K562 (cell line): ENCODE data around the gene HEPACAM2. TPM values are rescaled to one million over a fixed set of nuclear protein-coding genes. Genes with fewer than 3 reads are reported as not detected.

Experiments used
- ATAC-seq: fragments of 200-7000 bp; cut with Tn5 transposase; 3 replicates; pipeline ENCODE4 v1.9.1; 2020; ENCODE audit warnings: moderate library complexity
- BruUV-seq: library from RNA; stranded (reverse); fragments of 400-500 nt; replicated peaks from 2 replicates; lab custom pipeline; 2021; lab: Mats Ljungman, UMichigan
- CTCF ChIA-PET: fragments of 300-600 bp; formaldehyde crosslinking; extraction: SDS; loops from one replicate; lab custom pipeline; 2021; ENCODE audit warnings: low intra/inter-chr PET ratio; lab: Yijun Ruan, JAX
- POLR2A ChIA-PET: fragments of 300-600, 350-650 bp; sonication (Branson Sonifier 250); formaldehyde crosslinking; extraction: SDS; loops from one replicate; lab custom pipeline; 2021; ENCODE audit warnings: antibody characterized with exemption, inconsistent platforms; lab: Yijun Ruan, JAX
- DNase-seq, 4 experiments: peaks; one replicate each; pipeline versions ENCODE4 v3.0.0 to v3.0.0-alpha.2; 2011 to 2018; ENCODE audit warnings: low spot score in 3 of 4, mixed read lengths in 3 of 4; ENCODE audit errors: extremely low read depth in 1 of 4
- FAIRE-seq: peaks from 2 replicates; lab custom pipeline; 2011; peaks lifted over from hg19 to GRCh38; lab: Jason Lieb, UNC
- H2AFZ ChIP-seq: 2 replicates; pipeline ENCODE4 v1.6.0; 2011; ENCODE audit warnings: low read depth, low read length, control low read depth, inconsistent platforms
- H3K27ac ChIP-seq: fragments of 200-600 bp; 3 replicates; pipeline ENCODE4 v1.8.0; 2011; ENCODE audit warnings: low read depth, mild to moderate bottlenecking, control low read depth, inconsistent platforms, low read length, moderate library complexity, mixed read lengths; ENCODE audit errors: extremely low read depth
- H3K27me3 ChIP-seq, 2 experiments: fragments of 300-600 bp in 1 of 2; 2 replicates in 1 of 2; 3 replicates in 1 of 2; pipeline versions ENCODE4 v1.6.0 to v1.8.0; 2011; ENCODE audit warnings: inconsistent platforms in 2 of 2, low read length in 2 of 2, mild to moderate bottlenecking in 1 of 2, mixed read lengths in 1 of 2, moderate library complexity in 1 of 2; ENCODE audit not compliant: control insufficient read depth in 2 of 2, insufficient read depth in 2 of 2
- H3K36me3 ChIP-seq: fragments of 300-600 bp; 3 replicates; pipeline ENCODE4 v1.8.0; 2011; ENCODE audit warnings: mild to moderate bottlenecking, low read length, inconsistent platforms; ENCODE audit not compliant: control insufficient read depth, insufficient read depth
- H3K4me1 ChIP-seq, 2 experiments: fragments of 200-600 bp in 1 of 2; replicated peaks in 1 of 2; 2 replicates in 1 of 2; 3 replicates in 1 of 2; pipeline versions ENCODE4 v1.5.1 to v1.8.0; 2011; ENCODE audit warnings: inconsistent platforms in 2 of 2, low read length in 2 of 2, mild to moderate bottlenecking in 1 of 2, mixed read lengths in 1 of 2, moderate library complexity in 1 of 2; ENCODE audit not compliant: control insufficient read depth in 2 of 2, insufficient read depth in 2 of 2
- H3K4me2 ChIP-seq: 2 replicates; pipeline ENCODE4 v1.6.1; 2011; ENCODE audit warnings: low read length, control low read depth, inconsistent platforms, mixed read lengths; ENCODE audit not compliant: insufficient read depth
- H3K4me3 ChIP-seq: fragments of 200-600 bp; sonication (generic), shearing (Covaris generic); 2 replicates; pipeline ENCODE4 v1.5.1; 2016; ENCODE audit warnings: control low read depth, inconsistent platforms
- H3K79me2 ChIP-seq: fragments of 200-600 bp; 3 replicates; pipeline ENCODE4 v1.8.0; 2011; ENCODE audit warnings: low read length, inconsistent platforms; ENCODE audit not compliant: control insufficient read depth, insufficient read depth
- H3K9ac ChIP-seq, 2 experiments: 2 replicates each; pipeline versions ENCODE4 v1.6.0 to v1.6.1; 2011; ENCODE audit warnings: low read depth in 2 of 2, low read length in 2 of 2, control low read depth in 1 of 2, inconsistent platforms in 1 of 2, mild to moderate bottlenecking in 1 of 2, mixed read lengths in 1 of 2; ENCODE audit not compliant: insufficient read depth in 1 of 2
- H3K9me1 ChIP-seq: one replicate; pipeline ENCODE4 v1.6.0; 2011; ENCODE audit warnings: inconsistent platforms, mild to moderate bottlenecking, low read length, moderate library complexity; ENCODE audit not compliant: control insufficient read depth, insufficient read depth
- H3K9me3 ChIP-seq: replicated peaks from 2 replicates; pipeline ENCODE4 v1.5.1; 2011; ENCODE audit warnings: low read depth, low read length, inconsistent platforms; ENCODE audit not compliant: control insufficient read depth, insufficient read depth
- H4K20me1 ChIP-seq: replicated peaks from 2 replicates; pipeline ENCODE4 v1.6.1; 2011; ENCODE audit warnings: low read length, inconsistent platforms, mixed read lengths; ENCODE audit not compliant: control insufficient read depth, insufficient read depth
- ARID3A ChIP-seq: IDR thresholded peaks from 2 replicates; pipeline ENCODE4 v1.6.1; 2012; ENCODE audit warnings: low read depth, low read length, improper control_type of control experiment, borderline replicate concordance
- CEBPB ChIP-seq: fragments of 450-650 bp; IDR thresholded peaks from 2 replicates; pipeline ENCODE4 v1.6.1; 2016; ENCODE audit warnings: missing genetic modification characterization, missing compliant biosample characterization
- HDAC2 ChIP-seq: fragments of 450-650 bp; IDR thresholded peaks from 2 replicates; pipeline ENCODE4 v1.6.1; 2016; ENCODE audit warnings: mild to moderate bottlenecking
- KDM2B ChIP-seq: fragments of 250-450 bp; sonication (Bioruptor Pico); IDR thresholded peaks from 2 replicates; pipeline ENCODE4 v1.8.0; 2021; ENCODE audit warnings: mild to moderate bottlenecking, moderate library complexity
- RFX7 ChIP-seq: fragments of 250-450 bp; sonication (Bioruptor Pico); IDR thresholded peaks from 2 replicates; pipeline ENCODE4 v1.5.1; 2021; ENCODE audit warnings: mild to moderate bottlenecking
- RNF2 ChIP-seq: sonication (generic); IDR thresholded peaks from 2 replicates; pipeline ENCODE4 v1.6.1; 2016
- TFAM ChIP-seq: fragments of 250-450 bp; sonication (Bioruptor Pico); conservative IDR thresholded peaks from 2 replicates; pipeline ENCODE4 v1.5.0; 2021; ENCODE audit warnings: mild to moderate bottlenecking, moderate library complexity
- ZBTB2 ChIP-seq: fragments of 450-650 bp; IDR thresholded peaks from 2 replicates; pipeline ENCODE4 v1.6.1; 2016; ENCODE audit warnings: antibody characterized with exemption
- ZFX ChIP-seq: sonication (generic); formaldehyde crosslinking; IDR thresholded peaks from 2 replicates; pipeline ENCODE4 v1.8.0; 2022; ENCODE audit warnings: mild to moderate bottlenecking, missing genetic modification reagents, moderate library complexity
- ZNF316 ChIP-seq: fragments of 450-650 bp; IDR thresholded peaks from 2 replicates; pipeline ENCODE4 v1.6.1; 2016
- WGBS: fragments of 100-300 bp; shearing (Covaris generic); methylation state at CpG from one replicate; pipeline ENCODE4 v1.1.6; 2016; ENCODE audit warnings: low coverage, mixed read lengths; ENCODE audit not compliant: insufficient coverage; ENCODE audit errors: missing lambda C conversion rate; 5-methylcytosine and 5-hydroxymethylcytosine counted together
- in situ Hi-C: fragments of 300-500 bp; cut with MboI; formaldehyde crosslinking; loops from 4 replicates; pipeline ENCODE4 v1.15.0; 2018; ENCODE audit warnings: inconsistent platforms, mixed read lengths
- intact Hi-C: fragments of 100-400 bp; cut with micrococcal nuclease; formaldehyde crosslinking; loops from 2 replicates; pipeline ENCODE4 v1.14.2; 2022
- polyA plus RNA-seq, 8 experiments: library from polyadenylated mRNA; depleted of rRNA in 4 of 8; stranded (reverse) in 5 of 8; unstranded in 3 of 8; fragments of >200 nt; fragmentation: Nextera tagmentation in 2 of 8; fragmentation: Illumina TruSeq in 1 of 8; extraction: Ambion mirVana in 2 of 8; extraction: Trizol in 1 of 8; gene quantifications; 2 replicates each; pipeline versions ENCODE4 v1.2.1 to v1.2.3, GENCODE V29; 2011 to 2014; ENCODE audit warnings: inconsistent platforms in 1 of 8, missing spikeins in 1 of 8
- total RNA-seq, 7 experiments: library from RNA; depleted of rRNA in 6 of 7; stranded (reverse); fragments of >200 nt in 6 of 7; fragmentation: Illumina TruSeq in 2 of 7; extraction: Trizol in 2 of 7; gene quantifications; 2 replicates each; pipeline versions ENCODE4 v1.2.1 to v1.2.3, GENCODE V29; 2011 to 2021; ENCODE audit warnings: low replicate concordance in 1 of 7
- TF ChIP-seq, protein P1 (sequence below): fragments of 250-450 bp; sonication (Bioruptor Pico); IDR thresholded peaks from 2 replicates; pipeline ENCODE4 v1.8.0; 2022; ENCODE audit warnings: moderate library complexity, mild to moderate bottlenecking, inconsistent platforms

HEPACAM2 gene
- total and polyA plus RNA-seq, 9 of the 15 experiments (the other 6 are each of a cell fraction or from before 2014, with no cell fraction given): 2.0 to 6.5 (median 3.9) TPM

DNA sequence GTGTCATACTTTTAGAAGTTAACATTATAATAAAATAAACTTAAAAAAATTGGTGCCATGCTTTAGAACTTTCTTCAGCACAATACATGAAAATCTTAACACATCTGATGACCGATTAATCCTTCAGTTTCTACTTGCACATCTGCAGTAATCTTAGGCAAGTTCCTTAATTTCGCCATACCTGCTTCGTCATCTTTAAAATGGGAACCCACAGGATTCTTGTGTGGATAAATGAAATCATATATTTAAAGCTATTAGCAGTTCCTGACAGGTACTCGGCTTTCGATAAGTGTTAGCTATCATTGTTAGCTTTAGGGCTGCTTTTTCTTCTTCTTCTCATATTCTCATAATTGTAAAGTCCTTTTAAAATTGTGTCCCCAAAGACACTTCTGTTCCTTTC is 5.0 kb upstream of the HEPACAM2 start:
- H3K9me1 ChIP-seq: no peaks in the 10 kb centered on the region
- H3K27me3 ChIP-seq: no peaks in the 10 kb centered on the region
- no peaks in the 10 kb centered on the region for H3K9me3 ChIP-seq
- in situ Hi-C loops (no loop called here), intact Hi-C loops (no loop called here)
- H3K4me3 ChIP-seq: peak overlapping the region; percentile 62
- peak overlapping the region; percentile 99 for H3K4me2 ChIP-seq
- no peak for FAIRE-seq
- H3K9ac ChIP-seq: peak overlapping the region in 1 of 2 experiments; percentile 70; a peak in 2 of 4 replicates
- ATAC-seq: no peak
- POLR2A ChIA-PET: interaction anchor here (1.2 to 1.3 kb wide), 3 partner anchors 9 to 13 kb away, joined by 4 to 6 read pairs (median 4); no protein-coding TSS in a partner anchor
- no peaks in the 10 kb centered on the region for H4K20me1 ChIP-seq
- peaks cover 21% of the 10 kb centered on the region; the same call in 2 of the 3 replicates for H3K79me2 ChIP-seq
- H3K4me1 ChIP-seq: no peaks in the 10 kb centered on the region; a peak in 3 of 5 replicates
- CTCF ChIA-PET: no interaction called here
- 9% methylated on average over 5 of the region's 5 CpGs for WGBS
- H3K36me3 ChIP-seq: no peaks in the 10 kb centered on the region
- H3K27ac ChIP-seq: no peak overlapping the region
- peak overlapping the region; percentile 99 for H2AFZ ChIP-seq
- BruUV-seq: no TSS peak
- no peak for DNase-seq
- TF ChIP-seq TFAM (CRISPR knock-in tag) (no peak), RNF2 (no peak), ZFX (CRISPR knock-in tag) (no peak), ZBTB2 (no peak), HDAC2 (no peak), CEBPB (tag) (peak; percentile 59; the same call in 1 of the 2 replicates), KDM2B (CRISPR knock-in tag) (no peak), ARID3A (no peak), RFX7 (CRISPR knock-in tag) (no peak), ZNF316 (0 out of 2 replicates have a peak, but pooled peaks have one; percentile 2)
- TF ChIP-seq, protein P1, sequence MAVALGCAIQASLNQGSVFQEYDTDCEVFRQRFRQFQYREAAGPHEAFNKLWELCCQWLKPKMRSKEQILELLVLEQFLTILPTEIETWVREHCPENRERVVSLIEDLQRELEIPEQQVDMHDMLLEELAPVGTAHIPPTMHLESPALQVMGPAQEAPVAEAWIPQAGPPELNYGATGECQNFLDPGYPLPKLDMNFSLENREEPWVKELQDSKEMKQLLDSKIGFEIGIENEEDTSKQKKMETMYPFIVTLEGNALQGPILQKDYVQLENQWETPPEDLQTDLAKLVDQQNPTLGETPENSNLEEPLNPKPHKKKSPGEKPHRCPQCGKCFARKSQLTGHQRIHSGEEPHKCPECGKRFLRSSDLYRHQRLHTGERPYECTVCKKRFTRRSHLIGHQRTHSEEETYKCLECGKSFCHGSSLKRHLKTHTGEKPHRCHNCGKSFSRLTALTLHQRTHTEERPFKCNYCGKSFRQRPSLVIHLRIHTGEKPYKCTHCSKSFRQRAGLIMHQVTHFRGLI (CRISPR knock-in tag): no peak
